DOHH2 (cell line): ENCODE results near the gene TCF7.

ENCODE experiments used
- H3F3A ChIP-seq: fragments of 200-600 bp; sonication (generic), shearing (Covaris generic); 2 replicates; pipeline ENCODE4 v1.6.0; 2016; ENCODE audit warnings: antibody characterized with exemption, mild to moderate bottlenecking; ENCODE audit not compliant: control insufficient read depth, insufficient read depth
- H3K27ac ChIP-seq: fragments of 200-600 bp; sonication (generic); 2 replicates; pipeline ENCODE4 v1.5.1; 2014; ENCODE audit warnings: low read depth, mild to moderate bottlenecking, low read length, moderate library complexity
- H3K27me3 ChIP-seq: fragments of 200-600 bp; sonication (generic); 2 replicates; pipeline ENCODE4 v1.6.1; 2014; ENCODE audit warnings: mild to moderate bottlenecking, low read length, mixed read lengths; ENCODE audit not compliant: control insufficient read depth
- H3K36me3 ChIP-seq: fragments of 200-600 bp; sonication (generic); 2 replicates; pipeline ENCODE4 v1.6.1; 2014; ENCODE audit warnings: mild to moderate bottlenecking, low read length, moderate library complexity, mixed read lengths; ENCODE audit not compliant: control insufficient read depth
- H3K4me1 ChIP-seq: fragments of 200-600 bp; sonication (generic); 2 replicates; pipeline ENCODE4 v1.6.1; 2014; ENCODE audit warnings: mild to moderate bottlenecking, low read length, mixed read lengths; ENCODE audit not compliant: control insufficient read depth
- H3K4me2 ChIP-seq: fragments of 200-600 bp; sonication (generic); 2 replicates; pipeline ENCODE4 v1.6.0; 2014; ENCODE audit warnings: mild to moderate bottlenecking, low read length, moderate library complexity
- H3K4me3 ChIP-seq: fragments of 200-600 bp; sonication (generic); 2 replicates; pipeline ENCODE4 v1.5.1; 2014; ENCODE audit warnings: mild to moderate bottlenecking, low read length, mixed read lengths
- H3K79me2 ChIP-seq: fragments of 200-600 bp; sonication (generic); 2 replicates; pipeline ENCODE4 v1.6.1; 2014; ENCODE audit warnings: mild to moderate bottlenecking, low read length, mixed read lengths; ENCODE audit not compliant: control insufficient read depth
- H3K9me2 ChIP-seq: fragments of 200-600 bp; sonication (generic); replicated peaks from 2 replicates; pipeline ENCODE4 v1.6.1; 2014; ENCODE audit warnings: mild to moderate bottlenecking, low read length, mixed read lengths; ENCODE audit not compliant: control insufficient read depth
- H3K9me3 ChIP-seq: fragments of 200-600 bp; sonication (generic); 2 replicates; pipeline ENCODE4 v1.6.1; 2014; ENCODE audit warnings: antibody characterized with exemption, low read length, mixed read lengths; ENCODE audit not compliant: control insufficient read depth, insufficient read depth
- H4K20me1 ChIP-seq: fragments of 200-600 bp; sonication (generic); 2 replicates; pipeline ENCODE4 v1.6.0; 2014; ENCODE audit warnings: low read depth, mild to moderate bottlenecking, antibody characterized with exemption, low read length, moderate library complexity; ENCODE audit not compliant: control insufficient read depth, insufficient read depth
- CTCF ChIP-seq: fragments of 200-600 bp; sonication (generic); IDR thresholded peaks from one replicate; pipeline ENCODE4 v1.5.1; 2014; ENCODE audit warnings: antibody characterized with exemption, mild to moderate bottlenecking, low read depth, low read length; ENCODE audit not compliant: poor library complexity, severe bottlenecking
- EZH2phosphoT487 ChIP-seq: fragments of 200-600 bp; sonication (generic); IDR thresholded peaks from 2 replicates; pipeline ENCODE4 v1.6.1; 2017; ENCODE audit warnings: borderline replicate concordance, mild to moderate bottlenecking, antibody characterized with exemption, low read length, moderate library complexity, mixed read lengths

The TCF7 gene

GRCh38 chr5:134188092-134188491 is 73.6 kb downstream of the TCF7 start:
- H3K36me3 ChIP-seq: no peaks in the 10 kb centered on the region
- no peak overlapping the region for H3K4me3 ChIP-seq
- H3K79me2 ChIP-seq: no peaks in the 10 kb centered on the region
- H3K27me3 ChIP-seq: no peaks in the 10 kb centered on the region
- peaks cover 13% of the 10 kb centered on the region; the same call in 1 of the 2 replicates for H3F3A ChIP-seq
- H3K9me2 ChIP-seq: no peaks in the 10 kb centered on the region
- H3K27ac ChIP-seq: no peak overlapping the region
- H3K4me1 ChIP-seq: peaks cover 7% of the 10 kb centered on the region
- no peak overlapping the region for H3K4me2 ChIP-seq
- no peaks in the 10 kb centered on the region; the same call in 1 of the 2 replicates for H4K20me1 ChIP-seq
- H3K9me3 ChIP-seq: no peaks in the 10 kb centered on the region
- TF ChIP-seq EZH2phosphoT487: no peak
- no peak for TF ChIP-seq CTCF

DNA sequence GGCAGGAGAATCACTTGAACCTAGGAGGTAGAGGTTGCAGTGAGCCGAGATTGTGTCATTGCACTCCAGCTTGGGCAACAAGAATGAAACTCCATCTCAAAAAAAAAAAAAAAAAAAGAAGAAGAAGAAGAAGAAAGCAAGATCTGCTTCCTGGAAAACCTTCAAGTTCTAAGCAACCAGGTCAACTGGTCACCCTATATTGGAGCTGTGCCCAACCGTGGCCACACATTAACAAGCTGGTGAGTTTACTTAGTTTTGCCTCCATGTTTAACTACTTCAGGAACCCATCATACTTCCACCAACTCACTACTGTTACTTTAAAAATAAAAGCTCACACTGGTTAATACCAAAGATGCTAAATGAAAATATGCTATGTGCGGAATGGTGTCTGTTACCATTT is 74.5 kb downstream of the TCF7 start:
- Histone ChIP-seq H3K9me2 (no peaks in the 10 kb centered on the region), H4K20me1 (no peaks in the 10 kb centered on the region; the same call in 1 of the 2 replicates), H3K9me3 (no peaks in the 10 kb centered on the region), H3K79me2 (no peaks in the 10 kb centered on the region), H3K4me1 (peaks cover 7% of the 10 kb centered on the region), H3K4me2 (no peak overlapping the region), H3K4me3 (no peak overlapping the region), H3K27ac (no peak overlapping the region), H3F3A (peaks cover 13% of the 10 kb centered on the region; the same call in 1 of the 2 replicates), H3K27me3 (no peaks in the 10 kb centered on the region), H3K36me3 (no peaks in the 10 kb centered on the region)
- no peak for TF ChIP-seq EZH2phosphoT487
- TF ChIP-seq CTCF: no peak

GRCh38 chr5:134195666-134196065 is 81.2 kb downstream of the TCF7 start:
- H3K79me2 ChIP-seq: peaks cover 5% of the 10 kb centered on the region
- no peaks in the 10 kb centered on the region for H3K27me3 ChIP-seq
- no peaks in the 10 kb centered on the region for H4K20me1 ChIP-seq

More at GRCh38 chr5:134195666-134196065, 81.2 kb downstream of the TCF7 start:
- H3K9me3 ChIP-seq: no peaks in the 10 kb centered on the region
- peaks cover 52% of the 10 kb centered on the region for H3K36me3 ChIP-seq
- H3K4me3 ChIP-seq: no peak overlapping the region
- TF ChIP-seq CTCF (no peak), EZH2phosphoT487 (no peak)
- no peak overlapping the region for H3K4me2 ChIP-seq
- no peaks in the 10 kb centered on the region for H3K9me2 ChIP-seq
- no peak overlapping the region for H3K27ac ChIP-seq
- peaks cover 3% of the 10 kb centered on the region; the same call in 1 of the 2 replicates for H3F3A ChIP-seq
- H3K4me1 ChIP-seq: no peaks in the 10 kb centered on the region
